ENCODE measurements around the gene NOA1. TPM values are rescaled to one million over a fixed set of nuclear protein-coding genes. Genes with fewer than 3 reads are reported as not detected.

Gene NOA1
- total RNA-seq: 13.0 TPM
- long read RNA-seq, transcript NOA1-201 (7 exons, 3,415 nt): major isoform, 87 of 94 reads
- long read RNA-seq, partial matches to known transcripts: 2 of 94 reads
- long read RNA-seq, other reads (novel, unspliced or antisense): 5 of 94 reads

- Histone ChIP-seq H3K27ac (replicated peaks) (peak within 1 kb of the TSS; percentile 93), H3K4me1 (peaks cover 72% of the 10 kb centered on the region), H3K36me3 (peaks cover 19% of the 10 kb centered on the region), H3K27me3 (ENCODE audit: low read depth) (no peaks in the 10 kb centered on the region), H3K9me3 (replicated peaks) (peaks cover 15% of the 10 kb centered on the region), H3K4me3 (peak within 1 kb of the TSS; percentile 96)
- peak; percentile 99 for DNase-seq
- no peak for TF ChIP-seq CTCF (IDR thresholded peaks at IDR 0.05; ENCODE audit: borderline replicate concordance)
- intact Hi-C loops (cut with micrococcal nuclease): no loop called here
Observed at GRCh38 chr4:56977321-56978012, at the start of gene NOA1. Gene NOA1, minus strand, starts transcription at chr4:56977606. Its CDS starts 21 bp downstream, at chr4:56977585.

DNA sequence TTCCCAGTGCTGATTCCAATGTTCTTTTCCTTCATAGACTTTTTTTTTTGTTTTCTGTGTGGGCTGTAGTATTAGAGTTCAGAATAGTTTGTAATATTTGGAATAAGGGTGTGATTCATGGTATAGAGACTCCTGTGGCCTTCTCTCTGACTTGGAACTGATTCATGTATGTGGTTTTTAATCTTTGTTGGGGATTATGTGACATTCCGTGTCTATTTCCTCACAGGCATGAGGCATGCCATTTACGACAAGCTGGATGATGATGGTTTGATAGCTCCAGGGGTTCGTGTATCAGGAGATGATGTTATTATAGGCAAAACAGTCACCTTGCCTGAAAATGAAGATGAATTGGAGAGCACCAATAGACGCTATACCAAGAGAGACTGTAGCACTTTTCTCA, 45.7 kb upstream of the NOA1 start:
- Histone ChIP-seq H3K4me1 (peaks cover 34% of the 10 kb centered on the region), H3K36me3 (peaks cover 82% of the 10 kb centered on the region), H3K4me3 (no peak overlapping the region), H3K27ac (replicated peaks) (no peak overlapping the region), H3K27me3 (ENCODE audit: low read depth) (no peaks in the 10 kb centered on the region), H3K9me3 (replicated peaks) (no peaks in the 10 kb centered on the region)
- no peak for TF ChIP-seq CTCF (IDR thresholded peaks at IDR 0.05; ENCODE audit: borderline replicate concordance)
- intact Hi-C loops (cut with micrococcal nuclease): no loop called here
- no peak for DNase-seq

DNA sequence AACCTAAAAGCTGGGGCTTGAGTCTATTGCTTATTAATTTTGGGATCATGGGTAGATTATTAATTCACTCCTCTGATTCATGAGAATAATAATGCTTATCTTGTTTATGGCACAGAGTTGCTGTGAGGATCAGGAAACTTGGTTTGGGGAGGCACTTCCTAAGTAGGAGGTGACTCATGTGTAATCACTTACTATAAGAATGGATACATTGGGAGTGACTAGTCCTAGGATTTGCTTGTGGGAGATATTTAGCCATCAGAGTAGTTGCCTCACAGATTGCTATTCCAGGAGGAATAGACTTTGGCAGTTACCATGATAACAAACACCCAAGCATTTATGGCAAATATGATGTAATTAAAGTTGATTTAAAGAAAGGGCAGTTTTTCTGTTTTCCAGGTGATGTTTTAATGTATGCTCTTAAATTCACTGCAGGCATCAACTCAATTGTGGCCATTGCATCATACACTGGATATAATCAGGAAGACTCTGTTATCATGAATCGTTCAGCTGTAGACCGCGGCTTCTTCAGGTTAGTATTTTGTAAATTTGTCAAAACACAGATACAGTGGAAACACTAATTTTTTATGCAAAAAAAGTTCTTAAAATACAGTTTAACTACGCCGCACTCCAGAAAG, 43.2 kb upstream of the NOA1 start:
- no peak for DNase-seq
- no peak for TF ChIP-seq CTCF (IDR thresholded peaks at IDR 0.05; ENCODE audit: borderline replicate concordance)
- H3K4me1 ChIP-seq: peaks cover 34% of the 10 kb centered on the region
- peak overlapping the region; percentile 45 for H3K27ac ChIP-seq (replicated peaks)
- H3K4me3 ChIP-seq: no peak overlapping the region
- peaks cover 81% of the 10 kb centered on the region for H3K36me3 ChIP-seq
- no peaks in the 10 kb centered on the region for H3K27me3 ChIP-seq (ENCODE audit: low read depth)
- intact Hi-C loops (cut with micrococcal nuclease): no loop called here
- H3K9me3 ChIP-seq (replicated peaks): no peaks in the 10 kb centered on the region

DNA sequence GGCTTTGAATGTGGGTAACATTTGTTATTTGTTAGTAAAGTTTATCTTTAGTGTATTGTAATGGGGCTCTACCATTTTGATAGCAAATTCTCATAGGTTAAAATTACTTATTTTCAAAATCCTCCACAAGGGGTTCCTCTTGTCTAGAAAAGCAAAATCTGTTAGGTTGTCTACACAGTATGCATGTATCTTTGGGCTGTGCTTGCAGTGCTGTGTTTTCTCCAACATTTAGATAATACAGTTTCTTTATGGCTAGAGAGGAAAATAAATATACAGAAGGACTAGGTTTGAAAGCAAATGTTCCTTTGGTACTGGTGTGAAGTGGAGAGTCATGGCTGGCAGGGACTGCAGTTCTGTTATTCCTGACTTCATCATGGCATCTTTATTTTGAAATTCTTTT, 41.6 kb upstream of the NOA1 start:
- intact Hi-C loops (cut with micrococcal nuclease): no loop called here
- peaks cover 34% of the 10 kb centered on the region for H3K4me1 ChIP-seq
- TF ChIP-seq CTCF (IDR thresholded peaks at IDR 0.05; ENCODE audit: borderline replicate concordance): peak; percentile 22
- no peak overlapping the region for H3K4me3 ChIP-seq
- DNase-seq: no peak
- peaks cover 81% of the 10 kb centered on the region for H3K36me3 ChIP-seq
- H3K27me3 ChIP-seq (ENCODE audit: low read depth): no peaks in the 10 kb centered on the region
- H3K27ac ChIP-seq (replicated peaks): peak overlapping the region; percentile 45
- no peaks in the 10 kb centered on the region for H3K9me3 ChIP-seq (replicated peaks)

GRCh38 chr4:57013543-57014120, 36.2 kb upstream of the NOA1 start:
- Histone ChIP-seq H3K9me3 (replicated peaks) (no peaks in the 10 kb centered on the region), H3K4me3 (no peak overlapping the region), H3K36me3 (peaks cover 98% of the 10 kb centered on the region), H3K4me1 (peaks cover 5% of the 10 kb centered on the region), H3K27me3 (ENCODE audit: low read depth) (no peaks in the 10 kb centered on the region), H3K27ac (replicated peaks) (no peak overlapping the region)
- DNase-seq: no peak
- TF ChIP-seq CTCF (IDR thresholded peaks at IDR 0.05; ENCODE audit: borderline replicate concordance): no peak
- intact Hi-C loops (cut with micrococcal nuclease): no loop called here

Data from left ventricle myocardium inferior (tissue), 1 donor.